PC-9 (cell line): Measurements from ENCODE around the gene FUT9.

Experiments used
- EZH2 ChIP-seq: fragments of 200-600 bp; sonication (generic); IDR thresholded peaks from 2 replicates; pipeline ENCODE4 v1.8.0; 2017; ENCODE audit warnings: antibody characterized with exemption, low read depth
- TF ChIP-seq, protein P1 (sequence below): fragments of 200-600 bp; sonication (generic); conservative IDR thresholded peaks from 2 replicates; pipeline ENCODE4 v1.6.1; 2017; ENCODE audit warnings: mixed run types, antibody characterized with exemption, mild to moderate bottlenecking, moderate library complexity

DNA sequence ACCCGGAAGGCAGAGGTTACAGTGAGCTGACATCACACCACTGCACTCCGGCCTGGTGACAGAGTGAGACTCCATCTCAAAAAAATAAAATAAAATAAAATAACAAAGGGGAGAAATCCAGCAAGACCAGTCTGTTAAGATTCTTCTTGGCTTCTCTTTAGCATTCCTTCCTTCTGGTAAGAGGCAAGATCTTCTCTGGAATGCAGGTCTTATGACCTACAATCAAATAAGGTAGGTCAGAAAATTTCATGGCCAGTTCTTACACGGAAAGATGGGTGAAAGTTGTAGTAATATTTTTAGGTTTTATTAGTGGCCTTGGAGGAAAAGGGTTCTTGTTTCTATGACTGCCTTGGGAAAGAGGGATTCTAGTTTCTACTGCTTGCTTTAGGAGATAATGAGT is 180.9 kb downstream of the FUT9 start:
- TF ChIP-seq EZH2, result no peak
- TF ChIP-seq, protein P1, sequence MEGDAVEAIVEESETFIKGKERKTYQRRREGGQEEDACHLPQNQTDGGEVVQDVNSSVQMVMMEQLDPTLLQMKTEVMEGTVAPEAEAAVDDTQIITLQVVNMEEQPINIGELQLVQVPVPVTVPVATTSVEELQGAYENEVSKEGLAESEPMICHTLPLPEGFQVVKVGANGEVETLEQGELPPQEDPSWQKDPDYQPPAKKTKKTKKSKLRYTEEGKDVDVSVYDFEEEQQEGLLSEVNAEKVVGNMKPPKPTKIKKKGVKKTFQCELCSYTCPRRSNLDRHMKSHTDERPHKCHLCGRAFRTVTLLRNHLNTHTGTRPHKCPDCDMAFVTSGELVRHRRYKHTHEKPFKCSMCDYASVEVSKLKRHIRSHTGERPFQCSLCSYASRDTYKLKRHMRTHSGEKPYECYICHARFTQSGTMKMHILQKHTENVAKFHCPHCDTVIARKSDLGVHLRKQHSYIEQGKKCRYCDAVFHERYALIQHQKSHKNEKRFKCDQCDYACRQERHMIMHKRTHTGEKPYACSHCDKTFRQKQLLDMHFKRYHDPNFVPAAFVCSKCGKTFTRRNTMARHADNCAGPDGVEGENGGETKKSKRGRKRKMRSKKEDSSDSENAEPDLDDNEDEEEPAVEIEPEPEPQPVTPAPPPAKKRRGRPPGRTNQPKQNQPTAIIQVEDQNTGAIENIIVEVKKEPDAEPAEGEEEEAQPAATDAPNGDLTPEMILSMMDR, result no peak
